Activated naive CD4-positive, alpha-beta T cell treated with anti-CD3 and anti-CD28 coated beads, Interleukin-2, amount 10 ng/mL, durations not matched to agents 7 days and 5 days (primary cell): ENCODE data around the gene NKAIN4.
"Not testable (repeated sequence)": the region's sequence is repeated elsewhere in the genome, so short reads cannot be mapped to it uniquely, and the experiment has no call there.

ENCODE experiments used
- CTCF ChIA-PET: fragments of 350-600 bp; sonication (Branson Sonifier 250); formaldehyde crosslinking; loops from one replicate; lab custom pipeline; 2021; ENCODE audit warnings: antibody characterized with exemption; lab: Charles Lee
- DNase-seq: peaks from one replicate; pipeline ENCODE4 v3.0.0-alpha.2; 2020
- H3K27ac Mint-ChIP-seq: one replicate; pipeline ENCODE4 v1.8.0; 2021; ENCODE audit warnings: mild to moderate bottlenecking, moderate library complexity, mixed read lengths
- H3K27me3 Mint-ChIP-seq: one replicate; pipeline ENCODE4 v1.8.0; 2021; ENCODE audit warnings: mild to moderate bottlenecking, mixed read lengths
- H3K36me3 Mint-ChIP-seq: one replicate; pipeline ENCODE4 v1.8.0; 2021; ENCODE audit warnings: mixed read lengths
- H3K4me1 Mint-ChIP-seq: one replicate; pipeline ENCODE4 v1.8.0; 2021; ENCODE audit warnings: mixed read lengths
- H3K4me3 Mint-ChIP-seq: one replicate; pipeline ENCODE4 v1.8.0; 2021; ENCODE audit warnings: mild to moderate bottlenecking, moderate library complexity, mixed read lengths
- H3K9me3 Mint-ChIP-seq: one replicate; pipeline ENCODE4 v1.8.0; 2021; ENCODE audit warnings: mixed read lengths

NKAIN4 gene

GRCh38 chr20:63261795-63262528 lies 7.7 kb upstream of the NKAIN4 start:
- no peak for DNase-seq
- Mint-ChIP-seq H3K27me3 (peaks cover 70% of the 10 kb centered on the region), H3K4me3 (no peak overlapping the region), H3K4me1 (peaks cover 11% of the 10 kb centered on the region), H3K36me3 (no peaks in the 10 kb centered on the region), H3K9me3 (no peaks in the 10 kb centered on the region), H3K27ac (no peak overlapping the region)
- CTCF ChIA-PET: no interaction called here

- Mint-ChIP-seq H3K4me1 (peaks cover 11% of the 10 kb centered on the region), H3K27me3 (peaks cover 76% of the 10 kb centered on the region)
These were observed 7.0 kb upstream of the NKAIN4 start for GRCh38 chr20:63261060-63261794.

GRCh38 chr20:63260521-63260920 lies 6.3 kb upstream of the NKAIN4 start:
- Mint-ChIP-seq H3K4me3 (no peak overlapping the region), H3K9me3 (no peaks in the 10 kb centered on the region), H3K27me3 (peaks cover 80% of the 10 kb centered on the region), H3K27ac (no peak overlapping the region), H3K4me1 (peaks cover 11% of the 10 kb centered on the region), H3K36me3 (no peaks in the 10 kb centered on the region)
- no peak for DNase-seq
- CTCF ChIA-PET: no interaction called here

More at GRCh38 chr20:63261060-63261794, 7.0 kb upstream of the NKAIN4 start:
- Mint-ChIP-seq H3K36me3 (no peaks in the 10 kb centered on the region), H3K27ac (no peak overlapping the region), H3K9me3 (no peaks in the 10 kb centered on the region), H3K4me3 (no peak overlapping the region)
- DNase-seq: no peak
- CTCF ChIA-PET: no interaction called here

GRCh38 chr20:63259734-63260460 lies 5.6 kb upstream of the NKAIN4 start:
- no peak overlapping the region for H3K27ac Mint-ChIP-seq
- no peaks in the 10 kb centered on the region for H3K36me3 Mint-ChIP-seq
- no peaks in the 10 kb centered on the region for H3K9me3 Mint-ChIP-seq
- H3K27me3 Mint-ChIP-seq: peaks cover 82% of the 10 kb centered on the region
- no peak overlapping the region for H3K4me3 Mint-ChIP-seq
- H3K4me1 Mint-ChIP-seq: peaks cover 11% of the 10 kb centered on the region
- CTCF ChIA-PET: no interaction called here
- DNase-seq: no peak

GRCh38 chr20:63258781-63259180 lies 4.5 kb upstream of the NKAIN4 start:
- no peak overlapping the region for H3K4me3 Mint-ChIP-seq
- DNase-seq: no peak
- H3K36me3 Mint-ChIP-seq: no peaks in the 10 kb centered on the region
- peaks cover 79% of the 10 kb centered on the region for H3K27me3 Mint-ChIP-seq
- no peak overlapping the region for H3K27ac Mint-ChIP-seq
- H3K4me1 Mint-ChIP-seq: peaks cover 11% of the 10 kb centered on the region
- CTCF ChIA-PET: no interaction called here
- H3K9me3 Mint-ChIP-seq: no peaks in the 10 kb centered on the region

- no peak overlapping the region for H3K27ac Mint-ChIP-seq
- no peak for DNase-seq
- no peaks in the 10 kb centered on the region for H3K9me3 Mint-ChIP-seq
- CTCF ChIA-PET: no interaction called here
- H3K4me3 Mint-ChIP-seq: no peak overlapping the region
- H3K27me3 Mint-ChIP-seq: peaks cover 84% of the 10 kb centered on the region
- H3K36me3 Mint-ChIP-seq: no peaks in the 10 kb centered on the region
- H3K4me1 Mint-ChIP-seq: peaks cover 8% of the 10 kb centered on the region
These were observed 3.4 kb upstream of the NKAIN4 start for GRCh38 chr20:63257629-63258028.

- Mint-ChIP-seq H3K27ac (no peak overlapping the region), H3K4me3 (no peak overlapping the region), H3K36me3 (no peaks in the 10 kb centered on the region), H3K27me3 (peaks cover 84% of the 10 kb centered on the region), H3K9me3 (no peaks in the 10 kb centered on the region), H3K4me1 (peaks cover 3% of the 10 kb centered on the region)
- CTCF ChIA-PET: no interaction called here
- no peak for DNase-seq
These were observed 2.7 kb upstream of the NKAIN4 start for GRCh38 chr20:63256954-63257353.

DNA sequence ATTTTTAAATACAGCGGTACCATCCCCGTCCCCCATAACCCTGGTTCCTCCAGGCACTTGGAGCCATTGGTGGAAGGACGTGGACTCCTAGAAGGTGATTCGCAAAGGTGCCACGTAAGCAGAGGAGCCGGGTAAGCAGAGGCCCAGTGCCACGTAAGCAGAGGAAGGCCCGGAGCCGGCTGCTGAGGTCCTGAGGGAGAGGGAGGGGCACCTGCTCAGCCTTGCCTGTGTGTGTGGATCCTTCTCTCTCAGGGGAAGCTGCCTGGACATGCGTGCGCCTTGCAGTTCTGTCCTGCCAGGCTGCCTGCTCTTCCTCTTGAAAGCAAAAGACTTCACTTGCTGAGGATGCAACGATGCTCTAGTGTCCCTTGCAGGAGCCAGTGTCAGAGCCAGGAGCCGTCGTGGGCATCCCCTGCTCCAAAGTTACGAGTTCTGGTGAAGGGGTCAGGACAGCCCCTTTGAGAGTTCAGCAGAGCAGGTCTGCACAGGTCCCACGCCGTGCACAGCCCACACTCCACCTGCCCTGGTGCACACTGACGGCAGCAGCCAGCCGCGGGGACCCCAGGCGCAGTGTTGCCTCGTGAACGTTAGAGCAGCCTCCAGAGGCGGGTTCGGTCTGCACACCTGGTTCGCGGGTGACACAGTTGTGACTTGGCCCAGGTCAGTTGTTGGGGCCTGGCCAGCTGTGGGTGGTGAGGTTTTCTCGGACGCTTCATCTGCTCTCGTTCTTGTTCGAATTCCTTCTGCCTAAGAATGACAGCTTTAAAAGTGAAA lies 1.9 kb upstream of the NKAIN4 start:
- Mint-ChIP-seq H3K27ac (no peak overlapping the region), H3K4me1 (no peaks in the 10 kb centered on the region), H3K36me3 (no peaks in the 10 kb centered on the region), H3K9me3 (no peaks in the 10 kb centered on the region), H3K4me3 (no peak overlapping the region), H3K27me3 (peaks cover 88% of the 10 kb centered on the region)
- CTCF ChIA-PET: no interaction called here
- DNase-seq: no peak

GRCh38 chr20:63254606-63255384 lies 532 bp upstream of the NKAIN4 start:
- Mint-ChIP-seq H3K36me3 (no peaks in the 10 kb centered on the region), H3K4me3 (no peak overlapping the region), H3K27me3 (peaks cover 88% of the 10 kb centered on the region), H3K4me1 (no peaks in the 10 kb centered on the region), H3K9me3 (no peaks in the 10 kb centered on the region), H3K27ac (no peak overlapping the region)
- CTCF ChIA-PET: interaction anchor here (1.4 kb wide), 1 partner anchor 31 kb away, joined by 3 read pairs; no protein-coding TSS in a partner anchor
- no peak for DNase-seq

DNA sequence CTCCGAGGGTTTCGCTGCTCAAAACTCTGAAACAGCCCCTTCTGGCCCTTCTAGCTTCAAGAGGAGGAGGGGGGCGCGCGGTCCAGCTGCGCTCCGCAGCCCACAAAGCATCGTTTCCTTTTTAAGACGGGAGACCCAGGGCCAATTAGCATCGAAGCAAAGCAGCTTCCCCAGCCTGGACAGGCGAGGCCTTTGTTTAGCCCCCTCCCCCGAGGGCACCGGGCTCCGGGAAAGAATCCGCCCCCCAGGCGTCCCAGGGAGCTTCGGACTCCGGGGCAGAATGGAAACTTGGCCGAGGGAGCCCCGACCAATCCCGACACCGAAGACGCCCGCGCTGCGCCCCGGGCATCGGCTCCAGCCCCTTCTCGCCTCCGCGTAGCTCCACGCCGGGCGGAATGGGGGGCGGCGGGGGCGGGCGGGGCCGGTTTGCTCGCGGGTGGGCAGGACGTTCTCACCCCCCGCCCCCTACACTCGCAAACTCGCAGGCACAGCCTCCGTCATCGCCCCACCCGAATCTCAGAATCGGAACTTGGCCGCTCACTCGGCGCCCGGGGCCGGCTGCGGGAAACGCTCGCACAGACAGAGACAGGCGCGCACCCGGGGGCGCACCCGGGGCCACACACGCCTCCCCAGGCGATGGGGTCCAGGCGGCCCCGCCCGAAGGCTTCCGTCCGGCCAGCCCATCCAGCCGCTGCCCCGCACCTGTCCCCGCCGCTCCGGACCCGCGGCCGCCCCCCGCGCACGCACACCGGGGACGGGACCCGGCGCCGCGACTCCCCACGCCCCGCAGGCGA lies 628 bp downstream of the NKAIN4 start:
- Mint-ChIP-seq H3K27me3 (peaks cover 87% of the 10 kb centered on the region), H3K27ac (no peak overlapping the region), H3K36me3 (no peaks in the 10 kb centered on the region), H3K4me1 (no peaks in the 10 kb centered on the region), H3K9me3 (no peaks in the 10 kb centered on the region), H3K4me3 (no peak overlapping the region)
- CTCF ChIA-PET: interaction anchor here (1.4 kb wide), 2 partner anchors 30 to 31 kb away, joined by 3 to 5 read pairs; no protein-coding TSS in a partner anchor
- DNase-seq: no peak

DNA sequence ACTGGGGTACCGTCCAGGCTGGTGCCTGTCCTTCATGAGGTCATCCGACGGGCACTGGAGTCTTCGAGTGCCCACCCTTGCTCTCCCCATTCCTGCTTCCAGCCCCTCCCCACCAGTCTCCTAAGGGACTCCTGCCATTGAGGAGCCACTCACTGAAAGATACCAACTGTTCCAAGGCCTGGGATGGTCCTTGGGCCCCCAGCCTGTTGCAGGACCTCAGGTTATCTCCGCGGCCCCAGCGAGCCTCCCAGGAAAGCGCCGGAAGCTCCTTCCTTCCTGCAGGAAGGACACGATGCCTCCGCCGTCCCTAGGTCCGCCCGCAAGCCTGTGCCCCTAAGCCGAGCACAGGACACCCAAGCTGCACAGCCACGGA lies 1.2 kb downstream of the NKAIN4 start:
- Mint-ChIP-seq H3K4me3 (no peak overlapping the region), H3K36me3 (no peaks in the 10 kb centered on the region), H3K27ac (no peak overlapping the region), H3K9me3 (no peaks in the 10 kb centered on the region), H3K27me3 (peaks cover 90% of the 10 kb centered on the region), H3K4me1 (no peaks in the 10 kb centered on the region)
- CTCF ChIA-PET: interaction anchor here (1.4 kb wide), 1 partner anchor 30 kb away, joined by 5 read pairs; no protein-coding TSS in a partner anchor
- DNase-seq: no peak

DNA sequence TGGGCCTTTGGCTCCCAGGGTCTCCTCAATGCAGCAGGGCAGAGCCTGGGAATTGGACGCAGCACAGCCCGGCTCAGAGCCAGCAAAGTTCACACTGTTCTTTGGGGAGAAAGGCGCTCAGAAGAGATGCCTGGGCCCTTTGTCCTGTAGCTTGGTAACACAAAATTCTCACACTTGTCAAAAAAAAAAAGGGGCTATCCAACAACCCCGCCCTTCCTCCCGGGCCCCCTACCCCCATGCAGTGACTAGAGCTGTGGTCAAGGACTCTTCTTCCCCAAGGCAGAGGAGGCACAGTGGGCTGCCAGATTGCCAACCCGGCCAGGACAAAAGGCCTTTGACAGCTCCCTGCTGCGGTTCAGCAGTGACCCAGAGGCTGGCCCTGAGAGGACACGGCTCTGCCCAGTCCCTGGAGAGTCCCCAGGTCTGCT lies 2.0 kb downstream of the NKAIN4 start:
- DNase-seq: no peak
- CTCF ChIA-PET: interaction anchor here (1.4 kb wide), 1 partner anchor 29 kb away, joined by 5 read pairs; no protein-coding TSS in a partner anchor
- Mint-ChIP-seq H3K4me3 (no peak overlapping the region), H3K27ac (no peak overlapping the region), H3K36me3 (no peaks in the 10 kb centered on the region), H3K9me3 (no peaks in the 10 kb centered on the region), H3K27me3 (peaks cover 91% of the 10 kb centered on the region), H3K4me1 (no peaks in the 10 kb centered on the region)

- H3K36me3 Mint-ChIP-seq, H3K4me1 Mint-ChIP-seq, DNase-seq, CTCF ChIA-PET, H3K9me3 Mint-ChIP-seq, H3K4me3 Mint-ChIP-seq, H3K27ac Mint-ChIP-seq: not testable (repeated sequence)
- H3K27me3 Mint-ChIP-seq: peaks cover 91% of the 10 kb centered on the region
These were observed 2.9 kb downstream of the NKAIN4 start for GRCh38 chr20:63251350-63251749.
